NOMO-1 treated with dmso at 0.1 percent for 144 hours (cell line): Measurements from ENCODE around the gene NOL3.
A peak's percentile ranks its signal among the peaks of the same experiment; 100 is the strongest.

Source experiments
- DNase-seq: peaks from one replicate; lab custom pipeline; 2025; ENCODE audit not compliant: unreplicated experiment; lab: John Stamatoyannopoulos, UW

NOL3 gene

DNA sequence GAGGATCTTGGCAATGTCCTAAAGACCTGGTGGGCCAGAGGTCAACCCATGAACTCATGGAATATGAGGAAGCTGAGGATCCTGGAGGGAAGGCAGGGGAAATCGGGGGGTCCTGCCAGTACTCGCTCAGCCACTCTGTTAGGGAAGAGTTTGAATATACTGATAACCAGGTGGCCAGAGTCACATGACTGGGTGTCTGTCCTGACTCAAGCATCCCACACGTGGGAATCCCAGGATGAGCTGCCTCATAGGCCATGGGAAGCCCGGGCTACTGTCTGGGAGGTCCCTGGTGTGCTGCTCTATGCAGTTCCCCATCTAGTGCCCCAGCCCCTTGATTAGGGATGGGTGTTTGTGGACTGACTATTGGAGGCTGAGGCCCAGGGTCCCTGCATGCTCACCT, 18.0 kb downstream of the NOL3 start:
- DNase-seq = no peak

DNA sequence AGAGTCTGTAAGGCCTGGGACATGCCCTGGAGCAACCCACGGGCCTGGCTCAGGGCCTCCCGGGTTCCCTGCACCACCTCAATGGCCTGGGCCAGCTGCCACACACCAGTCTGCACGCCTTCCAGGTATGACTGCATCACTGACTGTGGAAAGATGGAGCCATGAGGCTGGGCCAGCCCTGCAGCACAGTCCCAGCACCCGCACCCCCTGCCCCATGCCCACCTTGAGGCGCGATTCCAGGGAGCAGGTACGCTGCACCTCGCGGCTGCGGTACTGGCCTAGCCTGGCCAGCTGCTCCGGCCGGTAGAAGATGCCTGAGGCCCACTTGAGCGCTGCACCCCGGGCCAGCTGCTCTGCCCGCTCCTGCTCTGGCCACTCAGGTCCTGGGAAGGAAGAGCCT, 18.5 kb downstream of the NOL3 start:
- DNase-seq = no peak

DNA sequence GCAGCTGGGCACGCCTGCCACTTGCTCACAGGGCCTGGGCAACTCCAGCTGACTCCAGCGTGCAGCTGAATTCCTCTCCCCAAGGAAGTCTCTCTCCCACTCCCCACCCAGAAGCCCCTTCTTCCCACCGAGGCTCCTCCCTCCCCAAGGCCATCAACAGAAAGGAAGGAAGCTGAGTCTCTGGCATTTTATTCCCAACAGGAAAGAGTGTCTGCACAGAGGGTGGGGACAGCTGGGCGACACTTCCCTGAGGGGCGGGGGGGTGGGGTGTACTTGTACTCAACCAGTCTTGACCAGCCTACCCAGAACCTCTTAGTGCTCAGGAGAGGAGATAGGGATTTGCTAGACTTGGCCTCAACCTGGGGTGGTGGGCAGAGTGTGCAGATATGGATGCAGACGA, 19.7 kb downstream of the NOL3 start, which contains the start of gene EXOC3L1:
EXOC3L1 (minus strand) TSS at position 96 of the 400 bp plus-strand sequence. CDS start 460 bp downstream, outside the sequence.
- DNase-seq = no peak

DNA sequence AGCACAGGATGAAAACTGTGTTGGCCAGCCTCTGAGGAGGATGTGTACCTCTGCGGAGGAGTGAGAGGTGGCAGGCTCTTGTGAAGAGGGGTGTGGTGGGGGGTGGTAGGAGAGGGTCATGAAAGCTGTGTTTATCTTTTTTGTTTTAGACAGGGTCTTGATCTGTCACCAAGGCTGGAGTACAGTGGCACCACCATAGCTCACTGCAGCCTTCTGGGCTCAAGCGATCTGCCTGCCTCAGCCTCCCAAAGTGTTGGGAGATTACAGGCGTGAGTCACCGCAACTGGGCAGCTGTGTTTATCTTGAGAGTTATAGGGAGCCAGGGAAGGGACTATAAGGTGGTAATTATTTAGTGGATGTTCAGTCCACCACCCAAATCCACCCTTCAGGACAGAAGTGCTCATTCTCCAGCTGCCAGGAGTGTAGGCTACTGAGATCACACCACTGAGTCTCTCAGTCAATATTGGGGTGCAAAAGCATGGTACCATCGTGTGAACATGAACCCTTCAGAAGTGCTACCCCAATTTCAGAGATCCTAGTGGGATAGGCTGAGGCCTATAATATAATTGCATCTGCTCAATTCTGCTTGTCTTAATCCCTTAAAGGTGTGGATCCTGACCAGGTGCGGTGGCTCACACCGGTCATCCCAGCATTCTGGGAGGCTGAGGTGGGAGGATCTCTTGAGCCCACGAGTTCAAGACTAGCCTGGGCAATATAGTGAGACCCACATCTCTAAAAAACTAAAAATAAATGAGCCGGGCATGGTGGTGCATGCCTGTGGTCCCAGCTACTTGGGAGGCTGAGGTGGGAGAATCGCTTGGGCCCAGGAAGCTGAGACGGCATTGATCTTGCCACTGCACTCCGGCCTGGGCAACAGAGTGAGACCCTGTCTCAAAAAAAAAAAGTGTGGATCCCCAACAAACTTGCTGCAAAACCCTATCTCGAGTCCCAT, 20.4 kb downstream of the NOL3 start:
- DNase-seq = no peak

DNA sequence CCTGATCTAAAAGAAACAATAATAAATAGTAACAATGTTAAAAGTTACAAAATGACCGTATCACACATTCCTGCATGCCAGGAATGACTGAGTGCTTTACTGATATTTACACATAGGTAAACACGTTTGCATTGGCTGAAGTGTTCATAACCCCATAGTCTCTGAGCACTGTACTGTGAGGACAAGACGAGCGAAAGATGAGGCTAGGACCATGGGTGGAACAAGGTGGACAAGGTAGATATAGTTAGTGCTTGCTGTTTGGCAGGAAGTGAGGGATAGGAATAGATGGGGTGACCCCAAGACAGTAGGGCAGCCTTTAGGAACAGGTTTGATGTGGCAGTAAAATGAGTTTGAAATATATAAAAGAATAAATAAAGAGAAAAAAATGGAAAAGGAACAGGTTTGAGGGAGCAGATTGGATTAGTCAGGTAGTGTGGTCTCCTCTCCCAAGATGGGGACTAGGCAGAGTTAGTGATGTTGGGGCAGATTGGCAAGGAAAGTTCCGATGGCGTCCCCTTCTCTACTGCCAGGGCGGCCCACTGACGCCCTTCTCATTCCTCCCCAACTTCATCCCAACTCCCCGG, 21.2 kb downstream of the NOL3 start:
- DNase-seq = no peak

DNA sequence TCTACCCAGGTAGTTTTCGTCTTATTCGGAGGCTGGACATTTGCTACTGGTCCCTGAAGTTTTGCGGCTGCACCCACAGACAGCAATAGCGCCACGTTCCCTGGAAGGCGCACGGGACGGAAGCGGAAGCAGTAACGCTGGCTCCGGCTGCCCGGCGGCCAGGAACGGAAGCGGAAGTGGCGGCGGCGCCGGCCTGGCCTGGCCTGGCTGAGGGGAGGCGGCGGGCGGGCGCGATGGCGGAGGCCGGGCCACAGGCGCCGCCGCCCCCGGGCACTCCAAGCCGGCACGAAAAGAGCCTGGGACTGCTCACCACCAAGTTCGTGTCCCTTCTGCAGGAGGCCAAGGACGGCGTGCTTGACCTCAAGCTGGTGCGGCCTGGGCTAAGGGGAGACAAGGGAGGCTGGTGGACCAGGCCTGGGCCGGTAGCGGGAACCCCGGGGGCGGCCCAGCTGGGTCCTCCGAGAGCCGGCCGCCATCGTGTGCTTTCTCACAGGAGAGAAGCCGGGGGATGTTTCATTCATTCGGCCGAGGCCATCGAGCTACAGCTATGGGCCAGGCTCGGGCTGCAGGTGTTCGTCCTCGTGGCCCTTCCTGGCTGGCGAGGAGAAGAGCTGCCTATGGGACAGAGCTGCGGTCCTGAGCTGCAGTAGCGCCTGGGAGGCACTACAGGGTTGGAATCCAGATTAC, 21.8 kb downstream of the NOL3 start, which contains the start of gene E2F4:
E2F4 (plus strand) TSS at position 161 of the 687 bp plus-strand sequence; CDS start at position 234, 73 bp downstream.
- peak; percentile 93 for DNase-seq

DNA sequence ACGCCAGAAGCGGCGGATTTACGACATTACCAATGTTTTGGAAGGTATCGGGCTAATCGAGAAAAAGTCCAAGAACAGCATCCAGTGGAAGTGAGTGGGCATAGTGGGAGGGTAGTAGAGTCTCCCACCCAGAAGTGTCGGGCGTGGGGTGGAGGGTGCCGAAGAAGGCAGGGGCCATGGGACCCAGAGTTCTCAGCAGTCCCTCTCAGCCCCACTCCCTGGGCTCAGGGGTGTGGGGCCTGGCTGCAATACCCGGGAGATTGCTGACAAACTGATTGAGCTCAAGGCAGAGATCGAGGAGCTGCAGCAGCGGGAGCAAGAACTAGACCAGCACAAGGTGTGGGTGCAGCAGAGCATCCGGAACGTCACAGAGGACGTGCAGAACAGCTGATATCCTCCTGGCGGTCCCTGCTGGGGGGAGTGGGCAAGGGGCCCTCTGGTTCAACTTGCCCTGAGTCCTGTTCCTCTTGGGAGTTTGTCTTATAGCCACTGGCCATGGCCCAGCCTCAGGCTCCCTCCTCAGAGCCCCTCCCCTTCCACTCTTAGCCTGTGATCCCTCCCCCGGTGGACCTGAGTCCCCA, 22.5 kb downstream of the NOL3 start:
- no peak for DNase-seq

DNA sequence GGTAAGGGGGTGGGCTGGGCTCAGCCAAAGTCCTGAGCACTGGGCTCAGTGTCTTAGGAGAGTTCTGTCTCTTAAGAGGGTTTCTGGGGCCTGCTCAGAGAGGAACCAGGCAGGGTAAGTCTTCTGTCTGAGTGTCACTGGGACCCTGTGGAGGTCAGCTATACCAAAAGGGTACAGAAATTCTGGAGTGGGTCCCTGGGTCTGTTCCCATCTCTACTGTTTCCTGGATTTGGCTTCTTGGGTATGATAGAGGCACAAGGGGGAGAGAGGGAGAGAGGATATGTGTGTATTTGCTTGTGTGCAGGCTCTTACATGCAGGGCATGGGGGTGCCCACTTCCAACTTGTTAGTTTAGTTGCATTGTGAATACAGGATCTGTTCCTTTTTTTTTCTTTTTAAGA, 23.2 kb downstream of the NOL3 start:
- DNase-seq = no peak

DNA sequence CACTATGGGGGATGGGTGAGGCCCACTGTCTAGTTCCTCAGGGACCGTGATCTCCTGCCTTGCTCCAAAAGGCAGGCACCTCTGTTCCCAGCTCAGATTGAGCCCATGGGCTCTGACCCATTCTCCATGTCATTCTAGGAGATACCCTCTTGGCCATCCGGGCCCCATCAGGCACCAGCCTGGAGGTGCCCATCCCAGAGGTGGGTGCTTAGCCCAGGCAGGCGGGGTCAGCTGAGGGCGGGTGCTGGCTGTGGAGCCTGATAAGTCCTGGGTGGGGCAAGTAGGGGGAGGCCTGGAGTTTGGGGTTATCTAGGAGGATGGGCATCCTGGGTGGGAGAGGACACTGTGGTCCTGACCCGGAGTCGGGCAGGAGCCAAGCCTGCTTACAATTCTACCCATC, 23.9 kb downstream of the NOL3 start:
- DNase-seq = no peak

DNA sequence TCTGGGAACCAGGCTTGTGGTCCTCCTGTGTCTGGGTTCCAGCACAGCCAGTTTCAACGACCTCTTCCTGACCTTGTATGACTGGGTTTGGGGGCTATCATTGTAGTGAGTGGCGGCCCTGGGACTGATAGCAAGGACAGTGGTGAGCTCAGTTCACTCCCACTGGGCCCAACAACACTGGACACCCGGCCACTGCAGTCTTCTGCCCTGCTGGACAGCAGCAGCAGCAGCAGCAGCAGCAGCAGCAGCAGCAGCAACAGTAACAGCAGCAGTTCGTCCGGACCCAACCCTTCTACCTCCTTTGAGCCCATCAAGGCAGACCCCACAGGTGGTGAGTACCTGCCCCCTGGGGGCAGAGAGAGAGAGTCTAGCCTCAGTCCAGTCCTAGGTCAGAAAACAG, 25.3 kb downstream of the NOL3 start:
- DNase-seq = no peak

DNA sequence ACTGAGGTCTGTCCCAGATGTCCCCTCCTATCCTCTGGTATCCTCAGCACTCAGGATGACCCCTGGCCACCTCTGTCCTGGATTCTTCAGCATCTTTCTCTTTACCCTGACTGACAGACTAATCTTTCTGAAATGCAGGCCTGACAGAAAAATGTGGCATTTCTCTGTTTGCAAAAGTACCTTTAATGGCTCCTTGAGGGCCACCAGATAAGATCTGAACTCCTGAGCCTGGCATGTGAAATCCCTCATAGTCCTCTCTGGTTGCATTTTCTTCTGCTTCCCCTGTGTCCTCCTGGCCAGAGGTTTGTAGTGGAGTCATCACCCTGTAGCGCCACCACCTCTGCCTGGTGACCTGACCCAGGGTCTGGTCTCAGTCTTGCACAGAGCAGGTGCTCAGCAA, 26.5 kb downstream of the NOL3 start:
- no peak for DNase-seq

DNA sequence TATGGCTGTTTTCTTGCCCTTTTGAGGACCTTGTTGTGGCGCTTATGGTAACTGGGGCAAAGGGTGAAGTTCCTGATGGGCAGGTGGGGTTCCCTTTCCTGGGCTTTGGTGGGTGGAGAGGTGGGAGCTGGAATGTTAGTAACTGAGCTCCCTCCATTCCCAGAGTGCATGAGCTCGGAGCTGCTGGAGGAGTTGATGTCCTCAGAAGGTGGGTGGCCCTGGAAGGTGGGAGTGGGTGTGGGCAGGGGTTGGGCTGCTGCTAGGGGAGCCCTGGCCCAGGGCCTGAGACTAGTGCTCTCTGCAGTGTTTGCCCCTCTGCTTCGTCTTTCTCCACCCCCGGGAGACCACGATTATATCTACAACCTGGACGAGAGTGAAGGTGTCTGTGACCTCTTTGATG, 27.4 kb downstream of the NOL3 start:
- no peak for DNase-seq

DNA sequence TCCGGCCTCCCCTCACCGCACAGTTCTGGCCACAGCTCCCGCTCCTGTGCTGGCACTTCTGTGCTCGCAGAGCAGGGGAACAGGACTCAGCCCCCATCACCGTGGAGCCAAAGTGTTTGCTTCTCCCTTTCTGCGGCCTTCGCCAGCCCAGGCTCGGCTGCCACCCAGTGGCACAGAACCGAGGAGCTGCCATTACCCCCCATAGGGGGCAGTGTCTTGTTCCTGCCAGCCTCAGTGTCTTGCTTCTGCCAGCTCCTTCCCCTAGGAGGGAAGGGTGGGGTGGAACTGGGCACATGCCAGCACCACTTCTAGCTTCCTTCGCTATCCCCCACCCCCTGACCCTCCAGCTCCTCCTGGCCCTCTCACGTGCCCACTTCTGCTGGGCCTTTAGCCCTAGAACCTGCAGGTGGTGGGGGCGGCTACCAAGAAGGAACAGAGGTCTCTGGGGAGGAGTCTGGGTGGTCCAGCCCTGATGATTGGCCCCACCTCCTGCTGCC, 27.9 kb downstream of the NOL3 start:
- no peak for DNase-seq

DNA sequence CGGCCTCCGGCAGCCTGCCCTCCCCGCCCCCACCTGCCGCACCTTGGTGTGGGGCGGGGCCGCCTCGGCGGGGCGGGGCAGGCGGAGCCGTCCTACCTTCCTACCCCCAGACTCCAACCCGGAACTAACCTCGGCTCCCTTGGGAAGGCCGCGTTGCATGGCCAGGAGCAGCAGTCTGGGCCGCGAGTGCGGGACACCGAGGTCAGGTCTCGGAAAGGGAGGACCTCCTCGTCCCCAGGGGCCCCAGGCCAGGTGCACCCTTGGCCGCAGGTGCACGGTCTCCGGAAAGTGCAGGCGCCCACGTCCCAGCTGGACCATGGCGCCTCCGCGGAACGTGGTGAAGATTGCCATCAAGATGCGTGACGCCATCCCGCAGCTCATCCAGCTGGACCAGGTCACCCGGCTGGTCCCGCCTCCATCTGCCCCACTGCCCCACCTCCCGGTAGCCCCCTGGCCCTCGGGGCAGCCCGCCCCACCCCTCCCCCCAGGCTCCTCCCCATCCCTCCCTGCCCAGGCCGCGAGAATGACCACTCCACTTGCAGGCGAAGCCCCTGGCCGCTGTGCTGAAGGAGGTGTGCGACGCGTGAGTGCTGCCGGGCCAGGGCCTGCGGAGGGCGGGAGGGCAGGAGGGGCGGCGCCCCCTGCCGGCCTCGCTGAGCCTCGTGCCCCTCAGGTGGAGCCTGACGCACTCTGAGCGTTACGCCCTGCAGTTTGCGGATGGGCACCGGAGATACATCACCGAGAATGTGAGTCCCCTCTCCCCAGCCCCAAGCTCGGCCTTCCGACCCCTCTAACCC, 28.9 kb downstream of the NOL3 start, which contains the start of gene ELMO3:
ELMO3 (plus strand) TSS at position 121 of the 797 bp plus-strand sequence; CDS start at position 317, 196 bp downstream.
- DNase-seq = no peak

DNA sequence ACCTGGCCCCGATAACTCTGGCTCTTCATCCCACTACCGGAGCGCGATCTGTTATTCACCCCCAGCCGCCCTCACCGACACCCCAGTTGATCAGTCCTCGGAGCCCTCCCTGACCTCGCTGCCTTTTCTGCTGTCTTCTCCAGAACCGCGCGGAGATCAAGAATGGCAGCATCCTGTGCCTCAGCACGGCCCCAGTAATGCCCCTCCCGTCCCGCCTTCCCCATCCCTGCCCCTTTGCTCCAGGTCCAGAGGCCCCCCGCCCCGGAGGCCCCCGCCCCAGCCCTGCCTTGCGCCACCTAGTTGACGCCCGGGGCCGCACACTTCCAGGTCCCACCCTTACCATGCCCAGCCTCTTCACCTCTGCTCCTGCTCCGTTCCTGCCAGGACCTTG, 29.5 kb downstream of the NOL3 start:
- DNase-seq = no peak

DNA sequence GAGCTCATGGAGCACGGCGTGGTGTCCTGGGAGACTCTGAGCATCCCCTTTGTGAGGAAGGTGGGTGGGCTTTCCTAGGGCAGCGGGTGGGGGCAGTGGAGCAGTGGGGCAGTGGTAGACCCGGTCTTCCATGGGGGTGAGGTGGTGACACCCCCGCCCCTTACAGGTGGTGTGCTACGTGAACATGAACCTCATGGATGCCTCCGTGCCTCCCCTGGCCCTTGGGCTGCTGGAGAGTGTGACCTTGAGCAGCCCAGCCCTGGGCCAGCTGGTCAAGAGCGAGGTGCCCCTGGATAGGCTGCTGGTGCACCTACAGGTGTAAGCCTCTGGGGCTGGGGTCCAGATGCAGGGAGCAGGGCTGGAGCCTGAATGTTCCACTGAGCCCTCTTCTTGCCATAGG, 30.2 kb downstream of the NOL3 start:
- no peak for DNase-seq

DNA sequence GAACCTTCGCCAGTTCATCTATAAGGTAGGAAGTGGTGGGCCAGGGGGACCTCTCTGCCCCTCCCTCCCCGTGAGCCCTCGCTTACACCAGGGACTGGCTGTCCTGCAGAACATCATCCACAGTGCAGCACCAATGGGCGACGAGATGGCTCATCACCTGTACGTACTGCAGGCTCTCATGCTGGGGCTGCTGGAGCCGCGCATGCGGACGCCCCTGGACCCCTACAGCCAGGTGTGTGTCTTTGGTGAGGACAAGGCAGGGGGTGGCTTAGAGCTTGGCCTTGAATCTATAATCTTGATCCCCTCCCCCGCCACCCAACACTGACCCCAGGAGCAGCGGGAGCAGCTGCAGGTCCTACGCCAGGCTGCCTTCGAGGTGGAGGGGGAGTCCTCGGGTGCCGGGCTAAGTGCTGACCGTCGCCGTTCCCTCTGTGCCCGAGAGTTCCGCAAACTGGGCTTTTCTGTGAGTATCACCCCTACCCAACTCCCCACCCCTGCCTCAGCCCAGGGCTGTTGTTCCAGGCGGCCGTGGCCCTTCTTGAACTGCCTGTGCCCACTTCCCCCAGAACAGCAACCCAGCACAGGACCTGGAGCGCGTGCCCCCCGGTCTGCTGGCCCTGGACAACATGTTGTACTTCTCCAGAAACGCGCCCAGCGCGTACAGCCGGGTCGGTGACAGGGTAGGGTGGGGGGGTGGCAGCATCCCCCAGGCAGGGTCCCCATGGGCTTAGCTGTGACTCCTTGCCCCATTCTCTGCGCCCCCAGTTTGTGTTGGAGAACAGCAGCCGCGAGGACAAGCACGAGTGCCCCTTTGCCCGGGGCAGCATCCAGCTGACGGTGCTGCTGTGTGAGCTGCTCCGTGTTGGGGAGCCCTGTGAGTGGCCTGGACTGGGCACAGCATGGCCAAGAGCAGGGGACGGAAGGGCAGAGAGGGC, 31.3 kb downstream of the NOL3 start:
- no peak for DNase-seq

DNA sequence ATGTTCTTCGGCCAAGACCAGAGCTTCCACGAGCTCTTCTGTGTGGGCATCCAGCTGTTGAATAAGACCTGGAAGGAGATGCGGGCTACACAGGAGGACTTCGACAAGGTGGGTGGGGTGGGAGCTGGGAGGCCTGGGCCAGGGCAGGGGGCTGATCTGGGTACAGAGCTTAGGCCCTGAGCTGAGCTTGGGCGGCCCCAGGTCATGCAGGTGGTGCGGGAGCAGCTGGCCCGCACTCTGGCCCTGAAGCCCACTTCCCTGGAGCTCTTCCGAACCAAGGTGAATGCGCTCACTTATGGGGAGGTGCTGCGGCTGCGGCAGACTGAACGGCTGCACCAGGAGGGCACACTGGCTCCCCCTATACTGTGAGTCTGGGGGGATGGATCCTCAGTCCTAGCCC, 32.1 kb downstream of the NOL3 start:
- DNase-seq = no peak

DNA sequence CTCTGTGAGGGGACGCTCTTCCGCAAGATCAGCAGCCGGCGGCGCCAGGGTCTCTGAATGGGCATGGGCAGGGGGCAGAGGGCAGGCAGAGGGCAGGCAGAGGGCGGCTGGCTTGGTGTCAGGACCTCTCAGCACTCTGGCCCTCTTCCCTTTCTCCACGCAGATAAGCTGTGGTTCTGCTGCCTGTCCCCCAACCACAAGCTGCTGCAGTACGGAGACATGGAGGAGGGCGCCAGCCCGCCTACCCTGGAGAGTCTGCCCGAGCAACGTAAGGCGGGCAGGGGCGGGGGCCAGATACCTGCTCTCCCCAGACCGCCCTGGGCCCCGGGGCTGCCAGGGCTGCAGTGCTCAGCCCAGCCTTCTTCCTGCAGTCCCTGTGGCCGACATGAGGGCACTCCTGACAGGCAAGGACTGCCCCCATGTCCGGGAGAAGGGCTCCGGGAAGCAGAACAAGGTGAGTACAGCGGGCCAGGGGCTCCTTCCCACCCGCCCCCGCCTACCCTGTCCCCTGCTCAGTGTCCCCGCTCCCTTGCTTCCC, 32.7 kb downstream of the NOL3 start:
- no peak for DNase-seq
